K562 (cell line): Measurements from ENCODE around the gene KDELR3. TPM values are rescaled to one million over a fixed set of nuclear protein-coding genes. Genes with fewer than 3 reads are reported as not detected.

ENCODE experiments used
- BHLHE40 ChIP-seq: IDR thresholded peaks from 2 replicates; pipeline ENCODE4 v1.6.1; 2011; ENCODE audit warnings: low read length, improper control_type of control experiment
- CBX3 ChIP-seq, 2 experiments: IDR thresholded peaks; 1 replicate in 1 of 2; 2 replicates in 1 of 2; pipeline ENCODE4 v1.6.1; 2012; ENCODE audit warnings: inconsistent platforms in 2 of 2, low read length in 2 of 2, borderline replicate concordance in 1 of 2, control low read depth in 1 of 2
- CCNT2 ChIP-seq: IDR thresholded peaks from 2 replicates; pipeline ENCODE4 v1.6.1; 2011; ENCODE audit warnings: borderline replicate concordance, low read depth, mild to moderate bottlenecking, moderate library complexity, mixed read lengths, low read length; ENCODE audit not compliant: insufficient read length; ENCODE audit errors: extremely low read depth
- CTCFL ChIP-seq: IDR thresholded peaks from 2 replicates; pipeline ENCODE4 v1.6.1; 2011; ENCODE audit warnings: borderline replicate concordance, low read depth, mild to moderate bottlenecking, moderate library complexity, low read length; ENCODE audit not compliant: insufficient read depth, poor library complexity, severe bottlenecking
- E2F6 ChIP-seq, 2 experiments: IDR thresholded peaks; 2 replicates each; pipeline ENCODE4 v1.6.1; 2011; ENCODE audit warnings: borderline replicate concordance in 1 of 2, control low read depth in 1 of 2, low read depth in 1 of 2, low read length in 1 of 2, mild to moderate bottlenecking in 1 of 2, mixed read lengths in 1 of 2, moderate library complexity in 1 of 2; ENCODE audit not compliant: insufficient read depth in 1 of 2, insufficient read length in 1 of 2, poor library complexity in 1 of 2, severe bottlenecking in 1 of 2; ENCODE audit errors: extremely low read depth in 1 of 2
- EGR1 ChIP-seq: fragments of 450-650 bp; conservative IDR thresholded peaks from 2 replicates; pipeline ENCODE4 v1.6.1; 2017; ENCODE audit warnings: mild to moderate bottlenecking
- EP400 ChIP-seq: fragments of 450-650 bp; IDR thresholded peaks from 2 replicates; pipeline ENCODE4 v1.6.1; 2017; ENCODE audit warnings: antibody characterized with exemption, mild to moderate bottlenecking, moderate library complexity
- ETV1 ChIP-seq: fragments of 450-650 bp; conservative IDR thresholded peaks from 2 replicates; pipeline ENCODE4 v1.6.1; 2016; ENCODE audit warnings: missing genetic modification characterization, control low read depth, low read depth, missing compliant biosample characterization
- FOXK2 ChIP-seq, 2 experiments: fragments of 450-650 bp; IDR thresholded peaks in 1 of 2; conservative IDR thresholded peaks in 1 of 2; 2 replicates each; pipeline ENCODE4 v1.6.1; 2016; ENCODE audit warnings: low read depth in 2 of 2, mild to moderate bottlenecking in 1 of 2
- MLX ChIP-seq, 2 experiments: fragments of 450-650 bp in 1 of 2; sonication (generic) in 1 of 2; formaldehyde crosslinking; conservative IDR thresholded peaks; 2 replicates each; pipeline versions ENCODE4 v1.4.0 to v1.8.1; 2020 to 2022; ENCODE audit warnings: mild to moderate bottlenecking in 1 of 2, missing genetic modification reagents in 1 of 2
- POLR3A ChIP-seq: IDR thresholded peaks from 2 replicates; pipeline ENCODE4 v1.6.1; 2011; ENCODE audit warnings: borderline replicate concordance, mild to moderate bottlenecking, moderate library complexity; ENCODE audit not compliant: insufficient read length, insufficient read depth; ENCODE audit errors: extremely low read depth
- RFX5 ChIP-seq: IDR thresholded peaks from 2 replicates; pipeline ENCODE4 v1.6.1; 2011; ENCODE audit warnings: low read depth, mild to moderate bottlenecking, improper control_type of control experiment, low read length
- TCF7L2 ChIP-seq: fragments of 150-350 bp; IDR thresholded peaks from 2 replicates; pipeline ENCODE4 v1.6.1; 2016; ENCODE audit warnings: low read depth, mild to moderate bottlenecking, low read length, moderate library complexity
- TCFL5 ChIP-seq: fragments of 250-450 bp; sonication (Bioruptor Pico); conservative IDR thresholded peaks from 2 replicates; pipeline ENCODE4 v1.6.1; 2021; ENCODE audit warnings: mild to moderate bottlenecking, moderate library complexity, matching md5 sums
- TSHZ1 ChIP-seq: fragments of 250-450 bp; sonication (Bioruptor Pico); IDR thresholded peaks from 2 replicates; pipeline ENCODE4 v1.4.0; 2020; ENCODE audit warnings: mild to moderate bottlenecking, moderate library complexity
- ZNF133 ChIP-seq: fragments of 250-450 bp; sonication (Bioruptor Pico); IDR thresholded peaks from 2 replicates; pipeline ENCODE4 v1.4.0; 2020; ENCODE audit warnings: mild to moderate bottlenecking
- ZNF212 ChIP-seq: fragments of 450-650 bp; formaldehyde crosslinking; IDR thresholded peaks from 2 replicates; pipeline ENCODE4 v1.4.0; 2020; ENCODE audit warnings: mild to moderate bottlenecking
- ZNF408 ChIP-seq: fragments of 250-450 bp; sonication (Bioruptor Pico); IDR thresholded peaks from 2 replicates; pipeline ENCODE4 v1.4.0; 2020; ENCODE audit warnings: low read depth, mild to moderate bottlenecking, moderate library complexity
- ZNF699 ChIP-seq: fragments of 250-450 bp; sonication (Bioruptor Pico); IDR thresholded peaks from 2 replicates; pipeline ENCODE4 v1.8.0; 2021; ENCODE audit warnings: mild to moderate bottlenecking, moderate library complexity; ENCODE audit not compliant: insufficient replicate concordance
- polyA plus RNA-seq, 8 experiments: library from polyadenylated mRNA; depleted of rRNA in 4 of 8; stranded (reverse) in 5 of 8; unstranded in 3 of 8; fragments of >200 nt; fragmentation: Nextera tagmentation in 2 of 8; fragmentation: Illumina TruSeq in 1 of 8; extraction: Ambion mirVana in 2 of 8; extraction: Trizol in 1 of 8; gene quantifications; 2 replicates each; pipeline versions ENCODE4 v1.2.1 to v1.2.3, GENCODE V29; 2011 to 2014; ENCODE audit warnings: inconsistent platforms in 1 of 8, missing spikeins in 1 of 8
- total RNA-seq, 7 experiments: library from RNA; depleted of rRNA in 6 of 7; stranded (reverse); fragments of >200 nt in 6 of 7; fragmentation: Illumina TruSeq in 2 of 7; extraction: Trizol in 2 of 7; gene quantifications; 2 replicates each; pipeline versions ENCODE4 v1.2.1 to v1.2.3, GENCODE V29; 2011 to 2021; ENCODE audit warnings: low replicate concordance in 1 of 7

KDELR3 gene
- total and polyA plus RNA-seq, 9 of the 15 experiments (the other 6 are each of a cell fraction or from before 2014, with no cell fraction given), result 7.1 to 44.8 (median 9.6) TPM

- TF ChIP-seq ZNF212 (CRISPR knock-in tag) (no peak), EGR1 (peak; percentile 92), ZNF408 (CRISPR knock-in tag) (no peak), ETV1 (tag) (no peak), FOXK2 (conservative IDR thresholded peaks at IDR 0.05 in 1 of 2, IDR thresholded peaks at IDR 0.05 in 1 of 2; ENCODE audit: low read depth in 2 of 2) (no peak), CCNT2 (peak; percentile 28), RFX5 (no peak), ZNF133 (no peak), ZNF699 (no peak), CBX3 (IDR thresholded peaks at IDR 0.05; ENCODE audit: borderline replicate concordance in 1 of 2, low read length in 2 of 2) (no peak), TSHZ1 (CRISPR knock-in tag) (no peak), CTCFL (no peak), MLX (CRISPR knock-in tag; conservative IDR thresholded peaks at IDR 0.05) (no peak), TCF7L2 (no peak), POLR3A (no peak), BHLHE40 (no peak), E2F6 (IDR thresholded peaks at IDR 0.05; ENCODE audit: borderline replicate concordance in 1 of 2, extremely low read depth in 1 of 2, insufficient read depth in 1 of 2, insufficient read length in 1 of 2, low read depth in 1 of 2, low read length in 1 of 2, poor library complexity in 1 of 2, severe bottlenecking in 1 of 2) (peak; percentile 74 to 94), TCFL5 (CRISPR knock-in tag) (no peak), EP400 (peak; percentile 76; the same call in 1 of the 2 replicates)
These were observed at the start of gene KDELR3 (continued) for GRCh38 chr22:38467904-38468442.
